Head of caudate nucleus (tissue), 42 donors: Measurements from ENCODE around the gene RPE65.
"Not testable (repeated sequence)": the region's sequence is repeated elsewhere in the genome, so short reads cannot be mapped to it uniquely, and the experiment has no call there.

Experiments used
- DNase-seq, 42 donors: peaks; one replicate each; pipeline versions ENCODE4 v3.0.0 to v3.0.0-alpha.2; 2020 to 2021; ENCODE audit warnings: mixed read lengths in 7 of 42
- intact Hi-C: fragments of 100-400 bp; cut with DNase I; formaldehyde crosslinking; loops from one replicate; pipeline ENCODE4 v1.15.0; 2022

The RPE65 gene

DNA sequence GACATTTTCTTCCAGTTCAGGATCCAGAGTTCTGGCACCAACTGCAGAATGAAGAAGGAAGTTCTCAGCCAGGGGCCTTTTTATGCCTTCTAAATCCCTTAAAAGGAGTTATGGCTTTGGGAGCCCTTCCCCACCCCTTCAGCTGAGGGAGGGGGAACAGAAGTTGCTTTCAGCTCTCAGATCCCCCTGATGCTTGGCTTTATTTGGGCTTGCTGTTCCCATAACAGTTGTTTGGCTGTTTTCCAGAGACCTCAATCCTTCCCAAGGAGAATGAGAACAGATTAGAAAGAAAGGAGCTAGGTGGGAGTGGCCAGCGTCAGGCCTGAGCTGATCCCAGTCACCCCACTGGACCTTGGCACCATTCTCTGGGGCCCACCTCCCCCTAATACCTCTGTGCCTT, at the start of gene RPE65:
TSS of gene RPE65 (minus strand) at position 54 of the 400 bp plus-strand sequence. CDS start at position 5, 49 bp downstream.
- peak in 6 of 42 donors; percentile 2 to 15 (median 7) for DNase-seq
- intact Hi-C loops, result no loop called here

DNA sequence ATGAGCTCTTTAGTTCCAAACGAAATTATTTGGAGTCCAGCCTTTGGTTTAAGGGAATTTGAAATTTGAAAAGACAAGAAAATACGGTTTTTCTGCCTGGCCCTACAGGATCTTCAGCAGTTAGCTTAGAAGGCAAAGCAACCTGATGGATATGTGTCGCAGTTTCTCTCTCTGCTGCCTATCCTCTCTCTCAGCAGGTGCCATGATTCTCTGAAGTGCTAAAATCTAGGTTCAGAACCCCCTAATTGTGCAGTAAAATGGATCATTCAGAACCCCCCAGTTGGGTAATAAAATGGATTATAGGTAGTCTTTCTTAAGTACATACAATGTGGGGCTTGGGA, 47.6 kb upstream of the RPE65 start:
- intact Hi-C loops, result no loop called here
- DNase-seq, result peak in 1 of 42 donors; percentile 43

DNA sequence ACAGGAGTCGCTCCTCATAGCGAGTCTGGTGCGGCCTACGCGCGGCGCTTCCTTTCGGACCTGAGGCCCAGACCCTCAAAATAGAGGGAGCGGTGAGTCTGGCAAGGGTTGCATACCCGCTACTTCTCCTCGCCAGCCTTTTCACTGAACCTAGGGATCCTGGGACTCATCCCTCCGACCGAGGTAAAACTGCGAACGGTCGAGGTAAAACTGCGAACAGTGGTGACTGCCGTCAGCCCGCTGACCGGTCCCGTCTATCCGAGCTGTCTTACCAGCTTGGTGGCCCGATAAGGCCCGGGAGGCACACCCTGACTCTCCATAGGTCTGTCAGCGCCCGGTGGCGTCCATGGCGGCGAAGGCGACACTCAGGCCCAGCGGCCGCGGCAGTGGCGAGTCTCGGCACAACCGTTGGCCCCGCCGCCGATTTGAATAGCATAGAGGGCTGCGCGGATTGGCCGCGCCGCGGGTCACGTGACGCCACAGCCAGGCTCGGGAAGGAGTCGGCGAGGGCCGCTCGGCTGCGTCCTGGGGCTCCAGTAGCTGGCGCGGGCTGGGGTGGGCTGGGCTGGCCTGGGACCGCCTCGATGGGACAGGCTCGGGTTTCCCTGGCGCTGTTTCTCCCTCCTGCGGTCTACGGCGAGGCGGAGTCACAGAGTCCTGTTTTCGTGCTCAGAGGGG, 47.1 kb upstream of the RPE65 start, which contains the start of gene DEPDC1:
TSS of gene DEPDC1 (minus strand) at position 403 of the 678 bp plus-strand sequence. CDS start at position 320, 83 bp downstream.
- DNase-seq, result peak; percentile 89 to 97 (median 95)
- intact Hi-C loops, result no loop called here

DNA sequence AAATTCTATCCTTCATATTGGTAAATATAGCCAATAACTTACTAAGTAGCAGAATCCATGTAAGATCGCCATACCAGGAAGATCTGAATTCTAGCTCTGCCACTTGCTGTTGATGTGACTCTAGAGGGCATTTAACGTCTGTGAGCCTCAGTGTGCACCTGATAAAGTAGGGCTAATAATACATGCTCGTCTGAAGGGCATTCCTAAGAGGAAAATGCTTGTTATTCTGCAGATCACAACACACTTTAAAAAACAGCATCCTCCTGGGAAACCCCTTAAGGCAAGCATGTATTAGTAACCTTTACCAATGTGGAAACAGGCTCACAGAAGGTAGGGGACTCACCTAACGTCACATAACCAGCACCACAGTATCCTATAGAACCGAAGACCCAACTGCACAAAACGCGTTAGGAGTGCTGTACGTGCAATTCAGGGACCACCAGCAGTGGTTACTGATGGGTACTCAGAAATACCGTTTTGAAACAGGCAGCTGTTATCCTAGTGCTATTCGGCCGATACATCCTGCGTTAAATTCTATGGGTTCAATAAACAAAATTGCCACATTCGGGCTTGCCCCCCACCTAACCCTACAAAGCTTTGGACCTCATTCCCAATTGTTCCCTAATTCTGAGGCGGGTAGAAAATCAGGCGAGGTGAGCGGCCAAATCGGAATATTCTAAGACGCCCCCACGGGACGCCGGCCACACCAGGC, 46.4 kb upstream of the RPE65 start:
- intact Hi-C loops, result no loop called here

DNA sequence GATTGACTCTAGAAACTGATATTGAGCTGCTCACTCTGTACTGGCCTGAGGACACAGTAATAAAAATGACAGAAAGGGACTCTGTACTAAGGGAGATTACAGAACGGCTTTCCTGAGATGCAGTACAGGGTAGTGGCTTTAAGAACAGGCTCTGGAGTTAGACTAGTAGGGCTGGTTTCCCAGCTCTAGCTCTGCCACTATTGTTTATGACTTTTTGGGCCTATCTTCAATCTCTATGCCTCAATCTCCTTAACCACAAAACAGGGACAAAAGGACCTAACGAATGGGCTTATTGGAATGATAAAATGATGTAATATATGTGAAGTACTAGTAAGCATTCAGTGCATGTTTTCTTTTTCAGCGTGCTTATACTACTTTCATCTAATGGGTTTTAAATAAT, 45.8 kb upstream of the RPE65 start:
- intact Hi-C loops, result no loop called here
- no peak for DNase-seq

More for the DNA sequence above, 46.4 kb upstream of the RPE65 start:
- DNase-seq, result no peak

DNA sequence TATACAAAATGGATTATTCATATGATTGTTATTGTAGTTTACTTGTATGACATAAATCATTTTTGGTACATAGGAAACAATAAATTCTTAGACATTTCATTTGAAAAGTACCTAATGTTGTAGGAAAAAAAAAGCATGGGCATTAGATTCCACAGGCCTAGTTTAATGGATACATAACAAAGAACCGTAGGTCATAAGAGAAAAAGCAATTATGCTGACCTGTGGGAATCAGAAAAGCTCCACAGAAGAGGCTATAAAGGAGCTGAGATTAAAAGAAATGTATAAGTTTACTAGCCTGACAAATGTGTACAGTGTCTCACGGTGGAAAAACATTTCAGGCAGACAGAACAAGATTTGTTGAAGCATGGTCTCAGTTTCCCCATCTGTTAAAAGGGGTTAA, 43.4 kb upstream of the RPE65 start:
- no peak for DNase-seq
- intact Hi-C loops, result no loop called here

DNA sequence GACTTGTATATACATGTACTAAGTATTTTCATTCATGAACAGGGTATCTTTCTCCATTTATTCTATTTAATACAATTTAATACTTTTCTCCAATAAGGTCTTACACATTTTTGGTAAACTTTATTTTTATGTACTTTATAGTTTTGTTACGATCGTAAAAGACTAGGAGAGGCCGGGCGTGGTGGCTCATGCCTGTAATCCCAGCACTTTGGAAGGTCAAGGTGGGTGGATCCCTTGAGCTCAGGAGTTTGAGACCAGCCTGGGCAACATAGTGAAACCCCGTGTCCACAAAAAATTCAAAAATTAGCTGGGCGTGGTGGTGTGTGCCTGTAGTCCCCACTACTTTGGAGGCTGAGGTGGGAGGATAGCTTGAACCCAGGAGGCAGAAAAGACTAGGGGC, 42.5 kb upstream of the RPE65 start:
- DNase-seq, intact Hi-C loops: not testable (repeated sequence)

DNA sequence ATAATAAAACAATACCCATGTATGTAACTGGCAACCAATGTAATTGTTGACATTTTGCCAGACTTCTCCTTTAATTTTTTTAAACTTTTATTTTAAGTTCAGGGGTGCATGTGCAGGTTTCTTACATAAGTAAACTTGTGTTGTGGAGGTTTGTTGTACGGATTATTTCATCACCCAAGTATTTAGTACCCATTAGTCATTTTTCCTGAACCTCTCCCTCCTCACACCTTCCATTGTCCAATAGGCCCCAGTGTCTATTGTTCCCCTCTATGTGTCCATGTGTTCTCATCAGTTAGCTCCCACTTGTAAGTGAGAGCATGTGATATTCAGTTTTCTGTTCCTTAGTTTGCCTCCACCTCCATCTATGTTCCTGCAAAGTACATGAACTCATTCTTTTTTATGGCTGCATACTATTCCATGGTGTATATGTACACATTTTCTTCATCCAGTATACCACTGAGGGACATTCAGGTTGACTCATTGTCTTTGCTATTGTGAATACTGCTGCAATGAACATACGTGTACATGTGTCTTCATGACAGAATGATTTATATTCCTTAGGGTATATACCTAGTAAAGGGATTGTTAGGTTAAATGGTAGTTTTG, 40.4 kb upstream of the RPE65 start:
- DNase-seq, result no peak
- intact Hi-C loops, result no loop called here

DNA sequence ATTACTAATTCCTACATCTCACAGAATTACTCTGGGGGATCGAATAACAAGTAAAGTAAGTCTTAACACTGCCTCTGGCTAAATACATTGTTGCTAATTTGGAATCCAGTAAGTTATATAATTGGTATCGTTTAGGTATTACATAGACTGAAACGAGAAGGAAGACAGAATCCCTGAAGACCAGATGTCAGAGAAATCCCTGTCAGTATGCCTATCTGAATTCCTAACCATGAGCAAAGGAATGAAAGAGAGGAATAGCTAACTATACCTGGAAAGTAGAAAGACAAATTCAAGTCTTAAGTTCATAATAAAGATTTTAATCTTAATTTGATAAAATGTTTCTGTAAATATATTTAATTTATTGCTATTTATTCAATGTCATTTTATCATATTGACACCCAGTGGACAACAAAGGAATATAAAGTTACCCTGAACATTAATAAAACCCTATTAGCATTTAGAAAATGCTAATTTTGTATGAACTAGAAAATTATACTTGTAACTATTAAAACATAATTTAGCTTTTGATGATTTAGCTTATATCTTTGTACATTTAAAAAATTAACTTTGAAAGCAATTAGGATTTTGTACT, 35.8 kb upstream of the RPE65 start:
- DNase-seq, result no peak
- intact Hi-C loops, result no loop called here

DNA sequence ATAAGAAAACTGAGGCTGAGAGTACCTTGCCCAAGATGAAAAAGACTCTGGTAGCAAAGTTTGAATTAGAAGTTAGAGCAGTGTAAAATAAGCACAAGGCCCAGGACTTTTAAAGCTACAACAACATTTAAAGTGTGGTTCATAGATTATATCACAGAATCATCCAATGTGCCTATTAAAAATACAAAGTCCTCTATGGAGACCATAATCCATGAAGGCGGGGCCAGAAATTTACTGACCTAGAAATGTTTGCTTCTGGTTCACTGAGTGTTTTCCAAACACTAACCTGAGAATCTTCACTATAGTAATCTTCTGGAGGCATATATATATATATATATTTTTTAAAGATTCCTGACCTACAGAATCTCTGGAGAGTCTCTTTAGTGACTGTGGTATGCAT, 34.9 kb upstream of the RPE65 start:
- DNase-seq, result no peak
- intact Hi-C loops, result no loop called here

DNA sequence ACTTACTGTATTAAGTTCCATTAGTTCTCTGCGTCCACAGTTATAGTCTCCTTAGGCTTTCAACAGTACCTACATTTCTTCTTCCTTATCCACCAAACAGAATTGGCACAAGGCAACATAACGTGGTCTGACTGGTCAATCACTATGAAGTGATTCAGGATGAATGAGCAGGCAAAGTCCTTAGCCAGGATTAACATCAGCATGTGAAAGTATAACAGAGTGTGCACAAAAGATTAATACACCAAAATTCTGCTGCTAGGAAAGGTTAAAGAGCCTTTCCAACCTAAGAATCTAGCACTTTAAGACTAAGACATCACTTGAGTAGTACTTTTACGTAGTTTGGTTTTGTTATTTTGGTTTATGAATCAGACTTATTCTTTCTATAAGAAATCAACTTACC, 31.3 kb upstream of the RPE65 start:
- DNase-seq, result no peak
- intact Hi-C loops, result no loop called here

DNA sequence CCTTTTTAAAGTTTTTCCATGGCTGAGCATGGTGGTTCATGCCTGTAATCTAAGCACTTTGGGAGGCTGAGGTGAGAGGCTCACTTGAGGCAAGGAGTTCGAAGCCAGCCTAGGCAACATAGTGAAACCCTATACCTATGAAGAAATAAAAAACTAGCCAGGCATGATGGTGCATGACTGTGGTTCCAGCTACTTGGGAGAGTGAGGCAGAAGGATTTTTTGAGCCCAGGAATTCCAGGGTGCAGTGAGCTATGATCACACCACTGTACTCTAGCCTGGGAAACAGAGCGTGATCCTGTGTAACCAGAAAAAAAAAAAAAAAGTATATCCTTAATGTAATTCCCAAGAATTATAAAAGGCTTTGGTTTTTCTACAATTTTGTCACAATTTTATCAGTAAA, 29.7 kb upstream of the RPE65 start:
- DNase-seq, result no peak
- intact Hi-C loops, result no loop called here

DNA sequence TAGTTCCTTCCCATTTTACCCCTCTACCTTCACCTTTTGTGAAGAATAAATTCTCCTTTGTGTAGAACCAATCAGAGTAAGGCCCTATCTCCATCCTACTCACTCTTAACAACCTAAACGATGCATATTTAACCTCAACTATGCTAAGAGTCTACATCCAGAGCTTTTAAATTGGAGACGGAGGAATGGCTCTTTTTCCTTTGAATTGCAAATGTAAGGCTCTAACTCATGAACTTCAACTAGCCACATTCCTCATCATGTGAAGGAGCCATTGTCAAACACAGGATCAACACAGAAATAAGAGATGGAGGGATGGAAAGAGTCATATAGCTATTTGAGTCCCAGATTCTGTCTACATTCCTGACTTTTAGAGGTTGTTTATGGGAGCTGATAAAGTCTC, 28.9 kb upstream of the RPE65 start:
- DNase-seq, result no peak
- intact Hi-C loops, result no loop called here

DNA sequence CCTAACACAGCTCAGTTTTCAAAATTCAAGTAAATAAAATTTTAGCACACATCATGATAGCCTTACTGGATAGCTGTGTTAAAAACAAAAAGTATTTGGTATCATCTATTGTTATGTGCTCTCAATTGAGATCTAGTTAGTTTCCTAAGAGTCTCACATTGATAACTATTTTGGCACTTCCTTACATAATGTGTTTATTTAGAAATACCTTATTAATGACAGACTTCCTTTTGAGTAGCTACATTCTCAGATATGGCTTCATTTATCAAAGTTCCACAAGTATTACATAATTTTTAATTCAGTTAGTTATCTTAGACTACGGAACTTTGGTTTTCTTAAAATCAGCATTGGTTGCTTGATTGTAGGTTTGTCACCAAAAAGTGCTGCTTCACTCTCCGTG, 26.9 kb upstream of the RPE65 start:
- intact Hi-C loops, DNase-seq: not testable (repeated sequence)

DNA sequence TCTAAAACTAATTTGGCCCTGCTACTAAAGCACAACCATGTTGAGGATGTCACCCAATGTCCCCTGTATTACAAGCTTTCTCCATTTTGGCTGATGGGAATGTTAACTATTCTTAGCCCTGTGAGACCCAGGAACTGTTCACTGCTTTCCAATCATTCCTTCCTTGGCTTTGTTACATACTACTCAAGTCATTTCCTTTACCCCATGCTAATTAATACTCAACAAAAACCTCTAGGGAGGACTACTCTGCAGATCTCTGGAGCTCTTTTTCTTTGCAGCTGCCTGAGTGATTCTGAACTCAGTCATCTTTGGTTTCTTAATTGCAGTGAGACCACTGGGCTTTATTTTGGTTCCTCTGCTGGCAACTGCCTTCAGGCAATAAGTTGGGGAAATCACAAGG, 23.3 kb upstream of the RPE65 start:
- intact Hi-C loops, result no loop called here
- DNase-seq, result no peak

DNA sequence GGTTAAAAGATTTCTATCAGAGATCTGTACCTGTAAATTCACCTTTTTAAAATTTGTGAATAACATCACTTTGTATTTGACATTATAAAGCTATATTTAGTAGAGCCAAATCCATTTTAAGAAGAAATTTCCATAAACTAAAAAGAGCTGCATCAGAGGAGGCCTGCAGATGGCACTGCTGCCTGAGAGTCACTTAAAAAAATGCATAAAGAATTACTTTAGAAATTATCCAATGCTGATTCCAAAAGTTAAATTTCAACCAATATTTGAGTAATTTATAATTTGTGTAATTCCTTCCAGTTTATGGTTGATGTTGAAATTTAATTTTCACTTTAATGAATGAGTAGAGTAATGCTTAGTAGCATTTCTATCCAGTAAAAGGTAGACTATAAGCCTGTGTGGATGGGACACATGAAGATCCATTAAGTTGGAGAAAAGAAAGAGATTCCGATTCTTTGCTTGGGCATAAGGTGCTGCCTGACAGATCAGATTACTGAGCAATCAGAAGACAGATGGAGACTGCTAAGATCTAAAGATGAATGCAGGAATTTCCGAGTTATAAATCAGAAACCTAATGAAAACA, 20.7 kb upstream of the RPE65 start:
- peak in 29 of 42 donors; percentile 3 to 54 (median 28) for DNase-seq
- intact Hi-C loops, result no loop called here

DNA sequence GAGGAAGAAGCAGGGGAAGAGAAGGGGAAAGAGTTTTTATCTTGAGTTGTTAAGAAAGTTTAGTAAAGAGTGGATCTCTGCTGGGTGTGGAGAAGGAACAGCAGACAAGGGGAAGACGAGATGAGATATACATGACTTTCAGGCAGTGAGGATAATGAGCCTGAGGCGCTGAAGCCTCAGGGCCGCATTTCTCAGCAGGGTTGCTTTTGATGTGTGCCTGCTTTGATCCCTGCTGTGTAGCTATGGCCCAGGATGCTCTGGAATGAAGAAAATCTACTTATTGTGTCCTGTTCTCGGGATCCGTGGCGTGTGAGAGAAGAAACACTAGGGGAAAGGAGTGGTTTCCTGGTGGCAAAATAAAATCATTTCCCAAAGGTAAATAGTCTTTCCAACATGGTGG, 15.1 kb upstream of the RPE65 start:
- intact Hi-C loops, result no loop called here
- no peak for DNase-seq

DNA sequence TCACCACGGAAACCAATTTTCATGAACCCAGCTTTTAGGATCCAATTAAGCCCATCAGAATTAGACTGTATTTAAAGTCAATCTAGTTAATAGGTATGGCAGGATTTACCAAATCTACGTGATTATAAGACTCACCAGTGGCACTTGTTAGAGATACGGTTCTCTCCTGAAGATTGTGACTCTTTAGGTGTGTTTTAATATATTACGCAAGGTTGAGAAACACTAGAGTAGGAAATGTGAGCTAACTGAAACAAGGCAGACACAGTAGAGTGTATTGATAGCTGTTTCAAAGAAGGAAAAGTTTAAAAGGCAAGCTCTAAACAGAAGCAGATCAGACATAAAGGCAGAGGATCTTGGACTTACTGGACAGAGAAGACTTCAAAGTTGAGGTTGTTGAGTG, 11.2 kb upstream of the RPE65 start:
- DNase-seq, result no peak
- intact Hi-C loops, result no loop called here

DNA sequence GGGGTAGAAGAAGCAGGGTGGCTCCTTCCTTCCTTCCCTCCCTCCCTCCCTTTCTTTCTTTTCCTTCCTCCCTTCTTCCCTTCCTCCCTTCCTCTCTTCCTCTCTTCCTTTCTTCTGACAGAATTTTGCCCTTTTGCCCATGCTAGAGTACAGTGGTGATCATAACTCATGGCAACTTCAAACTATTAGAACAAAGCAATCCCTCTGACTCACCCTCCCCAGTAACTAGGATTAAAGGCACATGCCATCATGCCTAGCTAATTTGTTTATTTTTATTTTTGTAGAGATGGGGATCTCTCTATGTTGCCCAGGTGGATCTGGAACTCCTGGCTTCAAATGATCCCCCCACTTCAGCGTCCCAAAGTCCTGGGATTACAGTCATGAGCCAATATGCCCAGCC, 10.0 kb upstream of the RPE65 start:
- intact Hi-C loops, result no loop called here

DNA sequence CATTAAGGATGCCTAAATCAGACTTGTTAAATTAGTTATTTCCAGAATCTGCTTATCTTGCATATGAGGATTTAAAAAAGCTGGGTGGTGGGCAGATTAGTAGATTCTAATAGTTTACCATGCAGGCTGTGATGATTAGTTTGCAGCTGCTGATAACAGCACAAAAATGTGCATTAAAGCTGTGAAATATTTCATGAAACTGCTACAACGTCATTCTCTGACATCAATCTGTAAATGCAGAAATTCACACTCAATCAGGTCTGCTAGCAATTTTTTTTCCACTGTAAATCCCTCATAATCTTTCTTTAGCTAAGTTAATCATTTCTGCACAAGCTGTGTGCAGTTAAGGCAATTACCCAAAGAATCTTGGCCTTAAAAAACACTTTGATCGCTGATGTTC, 9.3 kb upstream of the RPE65 start:
- no peak for DNase-seq

More for the DNA sequence above, 10.0 kb upstream of the RPE65 start:
- DNase-seq, result no peak

More for the DNA sequence above, 9.3 kb upstream of the RPE65 start:
- intact Hi-C loops, result no loop called here
